Heart left ventricle (tissue), 16 donors: Measurements from ENCODE around the gene LY6G5B. TPM values are rescaled to one million over a fixed set of nuclear protein-coding genes. Genes with fewer than 3 reads are reported as not detected.
A peak's percentile ranks its signal among the peaks of the same experiment; 100 is the strongest.

Experiments used
- ATAC-seq, 4 donors: fragments of 200-7000 bp; cut with Tn5 transposase; one replicate each; pipeline ENCODE4 v1.9.1; 2020 to 2022; ENCODE audit warnings: moderate library complexity in 4 of 4, mild to moderate bottlenecking in 3 of 4, moderate number of reproducible peaks in 1 of 4
- DNase-seq, 5 donors: peaks; one replicate each; pipeline ENCODE4 v3.0.0-alpha.2; 2020
- H3K27ac ChIP-seq, 12 donors: fragments of 200-600 bp; sonication (generic) in 4 of 12; one replicate each; pipeline versions ENCODE4 v1.5.0 to v1.8.0; 2016 to 2022; ENCODE audit warnings: mild to moderate bottlenecking in 2 of 12
- H3K27me3 ChIP-seq, 9 donors: fragments of 200-600 bp; sonication (generic) in 2 of 9; one replicate each; pipeline versions ENCODE4 v1.5.1 to v1.8.0; 2016 to 2022; ENCODE audit warnings: mild to moderate bottlenecking in 3 of 9
- H3K36me3 ChIP-seq, 9 donors: fragments of 200-600 bp; sonication (generic) in 2 of 9; one replicate each; pipeline versions ENCODE4 v1.5.0 to v1.8.0; 2018 to 2022; ENCODE audit warnings: mild to moderate bottlenecking in 2 of 9
- H3K4me1 ChIP-seq, 12 donors: fragments of 200-600 bp; sonication (generic) in 4 of 12; one replicate each; pipeline versions ENCODE4 v1.5.0 to v1.8.0; 2016 to 2022; ENCODE audit warnings: mild to moderate bottlenecking in 3 of 12
- H3K4me3 ChIP-seq, 12 donors: fragments of 200-600 bp; sonication (generic) in 4 of 12; one replicate each; pipeline versions ENCODE4 v1.5.0 to v1.8.0; 2017 to 2022; ENCODE audit warnings: mild to moderate bottlenecking in 9 of 12, moderate library complexity in 4 of 12
- H3K9me3 ChIP-seq, 12 donors: fragments of 200-600 bp; sonication (generic) in 4 of 12; one replicate each; pipeline versions ENCODE4 v1.5.0 to v1.8.0; 2016 to 2022; ENCODE audit warnings: mild to moderate bottlenecking in 1 of 12
- POLR2A ChIP-seq, 2 donors: fragments of 450-650 bp; IDR thresholded peaks; one replicate each; pipeline ENCODE4 v1.6.1; 2017; ENCODE audit warnings: antibody characterized with exemption in 2 of 2, mild to moderate bottlenecking in 2 of 2, moderate library complexity in 2 of 2
- WGBS, 4 donors: extraction: QIAGEN DNeasy Blood & Tissue Kit in 2 of 4; methylation state at CpG; one replicate each; pipeline versions ENCODE4 v1.1.5 to v1.1.7; 2013 to 2018; 5-methylcytosine and 5-hydroxymethylcytosine counted together
- intact Hi-C, 10 donors: fragments of 100-400 bp; cut with DNase I; formaldehyde crosslinking; loops; one replicate each; pipeline versions ENCODE4 v1.11.1 to v1.14.2; 2022
- polyA plus RNA-seq, 2 donors: library from polyadenylated mRNA; stranded (reverse); fragments of 200-250 nt; gene quantifications; one replicate each; pipeline ENCODE4 v1.2.3, GENCODE V29; 2013
- total RNA-seq, 9 donors: library from RNA; depleted of rRNA in 2 of 9; stranded (reverse); fragments of >200 nt in 2 of 9; fragmentation: NEBNext Ultra II Directional in 3 of 9; extraction: Animal tissue kit (Norgen Biotek cat#: 25700) in 3 of 9; gene quantifications; one replicate each; pipeline versions ENCODE4 v1.1.0 to v1.2.4, GENCODE V29; 2016 to 2023
- TF ChIP-seq, protein P1 (sequence below), 12 donors: fragments of 200-600 bp; sonication (generic) in 4 of 12; IDR thresholded peaks; one replicate each; pipeline versions ENCODE4 v1.5.0 to v1.8.0; 2018 to 2022; ENCODE audit warnings: antibody characterized with exemption in 12 of 12, mild to moderate bottlenecking in 5 of 12
- donor health status: ischemic (EF 13 %, LVEDD 7.1; RV severe dilation, severe dysfunction).
- donor health status: healthy with polysubstance abuse.
- donor health status: DM: no; HTN: yes; CAD: no.
- donor health status: DM: no; HTN: no; CAD: no.
- donor health status: ischemic (EF 25% LVEDD 6.9; RV normal size, moderate dysfunction).
- donor health status: ischemic (EF 25% LVEDD 5.7; RV mildly dilated, moderate dysfunction).
- donor health status: healthy.
- donor health status: DM: yes; HTN: yes; CAD: no.
- donor health status: ischemic (EF 35%, LVEDD 5.7; RV mildly dilated, moderate dysfunction).
- donor health status: nonischemic (EF 11% LVEDD 7.7; RV severe dilation, severe dysfunction).
- donor health status: DM: yes; HTN: yes; CAD: no.
- donor health status: PGD.
- donor health status: ischemic (EF 29% LVEDD 5.4; RV normal size, mild dysfunction).
- donor health status: nonischemic (EF 23%, LVEDD 6.1; RV moderate dilation, normal function).

The LY6G5B gene
- total and polyA plus RNA-seq, 11 donors = 1.4 to 12.0 (median 4.6) TPM

DNA sequence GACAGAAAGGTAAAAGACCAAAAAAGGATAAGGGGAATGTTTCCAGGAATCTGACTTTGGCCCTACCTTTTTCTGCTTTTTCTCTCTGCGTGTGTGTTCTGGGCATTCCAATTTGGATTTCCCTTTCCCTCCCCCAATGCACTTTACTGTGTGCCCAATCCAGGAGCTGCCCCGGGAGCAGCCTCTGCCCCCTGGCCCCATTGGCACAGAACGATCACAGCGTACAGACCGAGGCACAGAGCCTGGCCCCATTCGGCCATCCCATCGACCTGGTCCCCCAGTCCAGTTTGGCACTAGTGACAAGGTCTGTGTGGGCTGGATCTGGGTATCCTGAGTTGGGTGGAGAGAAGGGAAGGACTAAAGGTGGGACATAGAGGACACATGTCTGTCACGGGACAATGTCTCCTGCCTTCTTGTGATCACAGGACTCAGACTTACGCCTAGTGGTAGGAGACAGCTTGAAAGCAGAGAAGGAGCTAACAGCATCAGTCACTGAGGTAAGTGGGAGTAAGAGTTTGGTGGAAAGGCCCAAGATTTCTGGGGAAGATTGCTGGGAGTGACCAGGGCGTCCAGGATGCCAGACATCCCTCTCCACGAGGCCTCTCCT, 34.7 kb upstream of the LY6G5B start:
- TF ChIP-seq, protein P1, sequence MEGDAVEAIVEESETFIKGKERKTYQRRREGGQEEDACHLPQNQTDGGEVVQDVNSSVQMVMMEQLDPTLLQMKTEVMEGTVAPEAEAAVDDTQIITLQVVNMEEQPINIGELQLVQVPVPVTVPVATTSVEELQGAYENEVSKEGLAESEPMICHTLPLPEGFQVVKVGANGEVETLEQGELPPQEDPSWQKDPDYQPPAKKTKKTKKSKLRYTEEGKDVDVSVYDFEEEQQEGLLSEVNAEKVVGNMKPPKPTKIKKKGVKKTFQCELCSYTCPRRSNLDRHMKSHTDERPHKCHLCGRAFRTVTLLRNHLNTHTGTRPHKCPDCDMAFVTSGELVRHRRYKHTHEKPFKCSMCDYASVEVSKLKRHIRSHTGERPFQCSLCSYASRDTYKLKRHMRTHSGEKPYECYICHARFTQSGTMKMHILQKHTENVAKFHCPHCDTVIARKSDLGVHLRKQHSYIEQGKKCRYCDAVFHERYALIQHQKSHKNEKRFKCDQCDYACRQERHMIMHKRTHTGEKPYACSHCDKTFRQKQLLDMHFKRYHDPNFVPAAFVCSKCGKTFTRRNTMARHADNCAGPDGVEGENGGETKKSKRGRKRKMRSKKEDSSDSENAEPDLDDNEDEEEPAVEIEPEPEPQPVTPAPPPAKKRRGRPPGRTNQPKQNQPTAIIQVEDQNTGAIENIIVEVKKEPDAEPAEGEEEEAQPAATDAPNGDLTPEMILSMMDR (IDR thresholded peaks at IDR 0.05) = no peak
- TF ChIP-seq POLR2A (IDR thresholded peaks at IDR 0.05) = no peak
- 80 to 83% (median 80%) methylated on average over 11 of the region's 11 CpGs for WGBS, 4 donors
- no peak overlapping the region for H3K4me3 ChIP-seq
- H3K4me1 ChIP-seq = peaks cover 0 to 4% (median 0%) of the 10 kb centered on the region in 12 donors
- H3K9me3 ChIP-seq = no peaks in the 10 kb centered on the region
- H3K36me3 ChIP-seq = peaks cover 2 to 100% (median 100%) of the 10 kb centered on the region in 9 donors
- DNase-seq (no peak), ATAC-seq (no peak)
- no peaks in the 10 kb centered on the region for H3K27me3 ChIP-seq
- intact Hi-C loops = no loop called here
- H3K27ac ChIP-seq = no peak overlapping the region

DNA sequence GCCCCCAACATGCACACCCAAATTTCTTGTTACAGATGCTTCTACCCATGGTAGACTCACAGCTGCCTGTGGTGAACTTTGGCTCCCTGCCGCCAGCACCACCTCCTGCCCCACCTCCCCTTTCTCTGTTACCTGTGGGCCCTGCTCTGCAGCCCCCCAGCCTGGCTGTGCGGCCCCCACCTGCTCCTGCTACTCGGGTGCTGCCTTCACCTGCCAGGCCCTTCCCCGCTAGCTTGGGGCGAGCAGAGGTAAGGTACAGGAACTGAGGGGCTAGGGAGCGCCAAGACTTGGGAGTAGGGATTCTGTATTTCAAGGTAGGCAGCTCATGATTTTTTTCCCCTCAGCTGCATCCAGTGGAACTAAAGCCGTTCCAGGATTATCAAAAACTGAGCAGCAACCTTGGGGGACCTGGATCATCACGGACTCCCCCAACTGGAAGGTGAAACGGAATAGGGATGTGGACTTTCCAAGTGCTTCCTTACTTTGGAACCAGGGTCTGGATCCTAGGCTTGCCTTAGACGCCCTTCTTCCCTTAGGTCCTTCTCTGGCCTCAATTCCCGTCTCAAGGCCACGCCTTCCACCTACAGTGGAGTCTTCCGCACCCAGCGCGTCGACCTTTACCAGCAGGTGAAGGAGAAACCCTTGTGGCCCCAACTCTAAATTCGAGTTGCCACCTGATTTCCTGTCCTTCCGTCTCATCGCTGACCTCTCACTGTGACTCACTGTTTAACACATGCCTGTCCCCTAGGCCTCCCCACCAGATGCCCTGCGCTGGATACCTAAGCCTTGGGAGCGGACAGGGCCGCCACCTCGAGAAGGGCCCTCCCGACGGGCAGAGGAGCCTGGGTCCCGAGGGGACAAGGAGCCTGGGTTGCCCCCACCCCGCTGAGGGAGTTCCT, 32.8 kb upstream of the LY6G5B start:
- Histone ChIP-seq H3K9me3 (no peaks in the 10 kb centered on the region), H3K4me3 (no peak overlapping the region), H3K4me1 (peaks cover 0 to 4% (median 0%) of the 10 kb centered on the region in 12 donors), H3K27me3 (no peaks in the 10 kb centered on the region), H3K36me3 (peaks cover 2 to 100% (median 100%) of the 10 kb centered on the region in 9 donors), H3K27ac (no peak overlapping the region)
- ATAC-seq = peak in 2 of 4 donors; percentile 2 to 5
- intact Hi-C loops = no loop called here
- 78 to 83% (median 82%) methylated on average over 24 to 27 of the region's 27 CpGs for WGBS, 4 donors
- TF ChIP-seq, protein P1 (IDR thresholded peaks at IDR 0.05) = no peak
- TF ChIP-seq POLR2A (IDR thresholded peaks at IDR 0.05) = no peak
- no peak for DNase-seq

GRCh38 chr6:31639043-31639442, 30.7 kb upstream of the LY6G5B start:
- DNase-seq (no peak), ATAC-seq (no peak)
- no peaks in the 10 kb centered on the region for H3K27me3 ChIP-seq
- WGBS, 4 donors = 78 to 88% (median 83%) methylated on average over 9 of the region's 9 CpGs
- H3K27ac ChIP-seq = no peak overlapping the region
- H3K36me3 ChIP-seq = peaks cover 7 to 100% (median 100%) of the 10 kb centered on the region in 9 donors
- TF ChIP-seq POLR2A (IDR thresholded peaks at IDR 0.05) = no peak
- TF ChIP-seq, protein P1 (IDR thresholded peaks at IDR 0.05) = no peak
- intact Hi-C loops = no loop called here
- H3K4me1 ChIP-seq = no peaks in the 10 kb centered on the region
- no peak overlapping the region for H3K4me3 ChIP-seq
- no peaks in the 10 kb centered on the region for H3K9me3 ChIP-seq

DNA sequence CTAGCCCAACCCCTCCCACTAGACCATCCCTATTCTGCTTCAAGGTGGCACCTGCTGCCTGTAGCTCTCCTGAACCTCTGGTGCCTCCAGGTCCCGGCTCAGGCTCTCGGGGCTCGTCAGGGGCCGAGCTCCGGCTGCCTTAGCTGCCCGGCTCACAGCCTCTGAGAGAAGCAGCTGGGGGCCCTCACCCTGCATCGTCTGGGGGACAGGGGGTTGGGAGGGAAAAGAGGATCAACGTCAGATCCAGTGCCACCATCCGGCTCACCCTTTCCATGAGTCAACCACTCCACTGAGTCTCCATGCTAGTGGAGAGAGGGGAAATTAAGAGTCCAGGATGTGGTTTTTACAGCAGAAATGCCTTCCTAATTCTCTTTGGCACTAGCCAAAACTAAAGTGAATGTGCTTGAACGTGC, 30.3 kb upstream of the LY6G5B start:
- ATAC-seq (no peak), DNase-seq (no peak)
- H3K27me3 ChIP-seq = no peaks in the 10 kb centered on the region
- no peaks in the 10 kb centered on the region for H3K4me1 ChIP-seq
- H3K4me3 ChIP-seq = no peak overlapping the region
- no peaks in the 10 kb centered on the region for H3K9me3 ChIP-seq
- intact Hi-C loops = no loop called here
- no peak overlapping the region for H3K27ac ChIP-seq
- H3K36me3 ChIP-seq = peaks cover 7 to 100% (median 100%) of the 10 kb centered on the region in 9 donors
- WGBS, 4 donors = 80 to 89% (median 84%) methylated on average over 2 to 10 of the region's 10 CpGs
- TF ChIP-seq, protein P1 (IDR thresholded peaks at IDR 0.05) = no peak
- TF ChIP-seq POLR2A (IDR thresholded peaks at IDR 0.05) = no peak
